RPMI8226 (cell line): Measurements from ENCODE around the gene HSPG2.

ENCODE experiments used
- DNase-seq: peaks from one replicate; pipeline ENCODE4 v3.0.0-alpha.2; 2015

Gene HSPG2

DNA sequence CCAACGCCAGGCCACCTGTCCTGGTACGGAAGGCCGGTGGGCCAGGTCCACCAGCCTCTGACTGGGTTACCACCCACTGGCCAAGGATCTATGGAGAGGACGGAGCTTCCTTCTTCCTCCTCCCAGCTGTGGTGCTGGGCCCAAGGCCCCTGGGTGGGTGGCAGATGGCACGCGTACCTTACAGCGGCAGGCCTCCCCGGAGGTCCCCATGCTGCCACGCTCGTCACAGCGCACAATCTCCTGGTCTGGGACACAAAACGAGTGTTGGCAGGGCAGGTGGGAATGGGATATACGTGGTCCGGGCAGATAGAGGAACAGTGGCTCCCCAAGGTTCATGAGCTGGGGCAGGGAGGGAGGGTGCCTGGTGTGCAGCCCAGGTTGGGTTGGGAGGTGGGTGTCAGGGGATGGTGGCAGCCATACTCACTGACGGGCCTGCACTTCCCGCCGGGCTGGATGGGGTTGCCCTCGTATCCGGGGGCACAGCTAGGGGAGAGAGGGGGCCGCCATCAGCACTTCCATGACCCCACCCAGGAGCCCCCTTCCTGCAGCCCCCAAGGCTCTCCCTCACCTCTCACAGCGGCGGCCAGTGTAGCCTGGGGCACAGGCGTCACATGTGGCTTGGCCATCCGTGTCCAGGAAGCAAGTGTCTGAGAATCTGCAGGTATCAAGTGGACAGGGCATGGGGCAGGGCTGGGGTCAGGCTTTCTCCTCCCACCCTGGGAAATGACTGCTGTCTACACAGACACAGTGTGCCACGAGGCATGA is 58.9 kb downstream of the HSPG2 start:
- DNase-seq = no peak

DNA sequence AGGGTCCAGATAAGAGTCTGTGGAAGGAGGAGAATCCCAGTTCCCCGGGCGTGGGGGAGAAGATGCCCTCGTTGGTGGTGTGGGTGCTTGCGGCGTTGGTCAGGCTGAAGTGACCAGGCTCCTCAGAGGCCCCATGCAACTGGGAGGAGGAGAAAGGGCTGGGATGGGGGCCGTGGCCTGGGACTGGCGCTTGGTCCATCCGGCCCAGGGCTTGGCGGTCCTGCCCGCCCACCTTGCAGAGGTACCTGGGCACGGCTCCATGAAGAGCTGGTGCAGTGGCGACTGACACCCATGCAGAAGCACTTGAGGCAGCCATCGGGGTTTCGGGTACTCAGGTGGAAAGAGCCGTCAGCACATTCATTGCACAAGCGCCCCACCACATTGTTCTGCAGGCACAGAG is 60.8 kb downstream of the HSPG2 start:
- no peak for DNase-seq

DNA sequence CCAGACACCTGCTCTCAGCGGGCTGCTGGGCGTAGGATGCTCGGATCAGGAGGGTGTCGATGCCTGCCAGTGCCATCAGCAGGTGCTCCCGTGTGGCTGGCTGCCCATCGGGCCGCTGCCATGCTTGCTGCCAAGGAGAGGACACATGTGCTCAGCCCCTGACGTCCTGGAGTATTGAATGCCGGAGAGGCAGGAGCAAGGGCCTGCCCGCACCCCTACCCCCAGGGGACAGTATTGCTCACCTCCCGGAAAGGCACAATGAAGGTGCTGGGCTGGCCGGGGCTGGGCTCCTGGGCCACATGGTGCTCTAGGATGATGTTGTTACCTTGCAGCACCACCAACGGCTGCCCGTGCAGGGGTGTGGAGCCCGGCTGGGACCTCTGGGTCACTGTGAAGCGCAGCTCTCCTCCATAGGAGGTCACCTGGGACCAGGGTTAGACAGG is 61.5 kb downstream of the HSPG2 start:
- no peak for DNase-seq

DNA sequence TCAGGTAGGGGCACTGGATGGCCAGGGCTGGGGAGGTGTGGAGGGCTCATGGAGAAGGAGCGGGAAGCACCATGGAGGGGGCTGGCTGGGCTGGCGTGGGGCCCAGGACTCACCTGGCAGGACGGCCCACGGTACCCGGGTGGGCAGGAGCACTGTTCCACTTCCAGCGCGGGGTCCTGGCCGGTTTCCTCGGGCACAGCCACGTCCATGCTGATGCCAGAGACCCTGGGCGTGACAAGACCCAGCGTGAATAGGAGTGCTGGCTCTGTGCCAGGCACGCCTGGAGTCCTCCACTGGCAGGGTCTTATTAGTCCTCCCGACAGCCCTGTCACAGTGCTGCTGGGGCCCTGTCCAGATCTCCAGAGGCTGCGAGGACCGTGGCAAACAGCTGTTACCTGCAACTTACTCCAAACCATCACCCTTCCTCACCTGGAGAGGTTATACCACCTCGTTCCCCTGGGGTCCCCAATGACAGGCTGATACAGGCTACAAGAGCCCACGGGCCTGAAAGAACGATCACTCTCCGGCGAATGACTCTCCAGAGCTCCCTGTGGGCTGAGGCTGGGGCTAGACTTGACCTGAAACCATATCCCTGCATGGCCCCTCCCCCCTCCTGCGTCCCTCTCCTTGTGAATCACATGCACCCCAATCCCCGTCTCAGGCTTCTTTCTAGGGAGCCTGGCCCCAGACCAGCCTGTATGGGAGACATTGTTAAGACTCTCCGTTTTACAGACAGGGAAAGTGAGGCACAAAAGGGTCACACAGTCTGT is 62.1 kb downstream of the HSPG2 start:
- no peak for DNase-seq

DNA sequence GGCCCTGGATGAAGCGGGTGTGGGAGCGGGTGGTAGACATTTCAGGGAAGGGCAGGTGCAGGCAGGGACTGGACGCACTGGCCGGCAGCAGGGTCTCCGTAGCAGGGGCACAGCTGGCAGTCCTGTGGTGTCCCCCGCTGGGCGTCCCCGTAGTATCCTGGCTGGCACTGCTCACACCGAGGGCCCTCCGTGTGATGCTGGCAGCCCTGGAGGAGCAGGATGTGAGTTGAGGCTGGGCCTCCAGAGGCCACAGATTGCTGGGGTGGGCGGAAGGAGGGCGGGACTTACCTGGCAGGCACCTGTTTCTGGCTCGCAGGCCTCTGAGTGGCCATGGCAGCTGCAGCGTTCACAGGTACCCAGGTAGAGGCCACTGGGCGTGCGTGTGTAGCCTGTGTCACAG is 62.8 kb downstream of the HSPG2 start:
- no peak for DNase-seq

DNA sequence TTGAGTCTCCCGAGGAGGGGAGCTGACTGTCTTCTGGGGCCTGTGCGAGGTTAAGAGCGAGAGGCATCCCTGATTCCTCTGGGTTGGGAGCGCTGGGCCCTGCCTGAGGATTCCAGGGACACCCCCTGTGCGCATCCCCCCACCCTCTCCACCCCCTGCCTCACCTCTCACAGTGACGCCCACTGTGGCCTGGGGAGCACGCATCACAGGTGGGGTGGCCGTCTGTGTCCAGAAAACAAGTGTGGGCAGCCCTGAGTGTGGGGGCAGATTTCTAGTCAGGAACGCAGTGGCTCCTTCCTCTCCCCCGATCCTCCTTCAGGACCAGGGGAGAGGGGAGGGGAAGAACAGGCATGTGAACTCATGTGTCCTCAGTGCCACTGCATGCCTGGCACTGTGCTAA is 63.3 kb downstream of the HSPG2 start:
- no peak for DNase-seq

DNA sequence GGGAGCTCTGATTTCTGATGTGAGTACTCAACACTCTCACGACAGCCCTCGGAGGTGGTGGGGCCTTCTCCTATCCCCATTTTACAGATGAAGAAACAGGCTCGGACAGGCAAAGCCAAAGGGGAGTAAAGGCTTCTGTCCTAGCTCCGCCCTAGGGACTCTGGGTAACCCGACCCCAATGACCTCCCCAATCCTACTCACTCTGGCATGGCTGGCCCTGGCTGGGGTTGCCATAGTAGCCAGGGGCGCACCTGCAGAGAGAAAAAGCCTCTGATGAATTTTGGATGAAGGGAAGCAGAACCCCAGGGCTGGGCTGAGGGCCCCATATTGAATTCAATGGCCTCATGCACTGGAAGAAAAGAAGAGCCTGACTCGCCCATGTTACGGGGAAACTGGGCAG is 63.9 kb downstream of the HSPG2 start:
- DNase-seq = no peak

DNA sequence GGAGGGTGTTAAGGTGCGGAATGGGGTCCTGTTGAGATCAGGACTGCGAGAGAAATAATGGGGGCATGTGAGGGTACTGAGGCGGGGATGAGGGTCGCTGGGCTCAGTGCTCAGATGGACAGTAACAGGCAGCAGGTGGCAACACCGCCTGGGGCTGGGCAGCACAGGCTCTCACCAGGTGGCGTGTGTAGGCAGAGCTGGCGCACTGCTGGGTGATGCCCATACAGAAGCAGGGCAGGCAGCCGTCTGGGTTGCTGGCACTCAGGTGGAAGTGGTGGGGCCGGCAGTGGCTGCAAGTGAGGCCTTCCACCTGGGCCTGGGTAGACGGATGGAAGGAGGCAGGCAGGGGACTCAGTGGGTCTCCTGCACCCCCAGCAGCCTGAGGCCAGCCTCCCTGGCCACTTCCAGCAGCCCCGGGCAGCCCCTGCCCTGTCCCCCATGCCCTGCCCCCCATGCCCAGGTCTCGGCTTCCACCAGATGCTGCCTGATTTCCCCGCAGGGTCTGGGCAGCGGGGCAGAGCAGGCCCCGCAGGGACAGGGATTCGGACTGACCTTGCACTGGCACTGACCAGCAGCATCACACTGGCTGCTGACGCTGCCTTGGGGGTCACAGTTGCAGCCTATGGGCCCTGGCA is 64.5 kb downstream of the HSPG2 start:
- peak; percentile 45 for DNase-seq

DNA sequence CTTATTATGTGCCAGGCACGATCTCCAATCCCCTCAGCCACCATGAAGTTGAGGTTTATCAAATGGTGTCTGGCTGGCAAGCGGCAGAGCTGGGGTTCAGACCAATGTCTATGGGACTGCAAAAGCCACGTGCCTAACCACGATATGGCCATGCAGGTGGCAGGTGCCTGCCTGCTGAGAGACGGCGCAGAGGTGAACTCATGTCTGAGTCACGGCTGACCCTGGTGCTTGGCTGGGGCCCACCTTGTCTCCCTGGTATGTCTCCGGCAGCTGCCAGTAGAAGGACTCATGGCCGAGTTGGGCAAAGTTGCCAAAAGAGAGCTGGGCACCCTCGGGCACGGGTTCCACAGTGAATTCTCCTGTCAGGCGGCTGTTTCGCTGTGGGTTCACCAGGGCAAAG is 65.2 kb downstream of the HSPG2 start:
- DNase-seq = peak; percentile 79

DNA sequence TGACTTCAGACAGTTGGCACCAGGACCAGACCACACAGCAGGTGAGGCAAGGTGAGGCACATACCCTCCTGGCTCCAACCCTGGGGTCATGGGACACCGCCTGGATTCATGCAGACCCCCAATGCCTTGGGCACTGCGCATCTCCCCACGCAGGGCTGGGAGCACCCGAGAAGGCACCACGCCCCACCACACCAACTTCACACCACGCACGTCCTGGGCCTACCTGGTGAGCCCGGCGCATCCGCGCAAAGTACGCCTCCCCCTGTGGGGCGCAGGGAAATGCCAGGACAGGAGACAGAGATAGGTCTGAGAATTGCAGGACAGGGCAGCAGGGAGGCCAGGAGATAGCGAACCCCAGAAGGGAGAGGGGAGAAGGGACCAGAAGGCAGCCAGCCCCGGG is 66.5 kb downstream of the HSPG2 start:
- no peak for DNase-seq

DNA sequence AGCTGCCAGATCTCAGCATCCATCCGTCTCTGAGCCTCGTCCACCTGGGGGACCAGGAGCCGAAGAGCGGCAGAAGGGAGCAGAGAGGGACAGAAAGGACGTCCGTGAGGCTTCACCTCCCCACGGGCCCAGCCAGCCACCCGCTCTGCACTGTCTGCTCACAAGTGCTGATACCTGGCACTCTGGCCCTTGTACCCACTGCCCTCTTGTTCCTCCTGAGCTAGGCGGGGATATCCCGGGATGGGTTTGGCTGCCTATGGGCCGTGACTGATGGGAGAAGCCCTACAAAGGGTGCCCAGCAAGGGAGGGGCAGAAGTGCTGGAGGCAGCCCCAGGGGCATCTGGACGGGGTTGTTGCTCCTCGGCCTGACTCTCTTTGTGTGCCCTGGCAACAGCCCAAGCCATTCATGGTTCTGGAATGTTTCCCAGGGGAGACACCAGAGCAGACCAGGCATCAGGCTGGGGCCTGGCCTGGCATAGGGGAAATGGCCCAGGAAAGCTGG is 67.4 kb downstream of the HSPG2 start:
- no peak for DNase-seq

DNA sequence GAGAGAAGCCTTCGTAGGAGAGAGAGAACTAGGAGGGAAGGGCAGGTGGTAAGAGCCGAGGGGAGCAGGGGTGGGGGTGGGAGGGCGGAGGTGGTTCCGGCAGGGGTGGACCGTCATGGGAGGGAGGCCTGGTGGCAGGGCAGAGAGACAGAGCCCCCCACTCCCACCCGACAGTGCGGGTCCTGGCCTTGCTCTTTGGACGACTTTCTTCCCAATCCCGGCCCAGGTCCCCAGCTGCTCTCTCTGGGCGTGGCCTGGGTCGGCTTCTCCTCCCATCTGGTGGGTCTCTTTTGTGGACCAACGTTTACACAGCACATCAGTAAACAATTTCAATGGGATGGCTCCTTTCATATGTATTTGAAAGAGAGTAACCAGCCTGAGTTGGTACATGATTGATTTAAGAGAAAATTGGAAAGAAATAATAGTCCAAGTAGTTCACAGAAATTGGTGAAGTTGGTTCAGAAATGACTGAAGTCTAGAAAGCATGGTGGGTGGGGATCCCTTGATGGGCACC is 68.1 kb downstream of the HSPG2 start:
- no peak for DNase-seq

DNA sequence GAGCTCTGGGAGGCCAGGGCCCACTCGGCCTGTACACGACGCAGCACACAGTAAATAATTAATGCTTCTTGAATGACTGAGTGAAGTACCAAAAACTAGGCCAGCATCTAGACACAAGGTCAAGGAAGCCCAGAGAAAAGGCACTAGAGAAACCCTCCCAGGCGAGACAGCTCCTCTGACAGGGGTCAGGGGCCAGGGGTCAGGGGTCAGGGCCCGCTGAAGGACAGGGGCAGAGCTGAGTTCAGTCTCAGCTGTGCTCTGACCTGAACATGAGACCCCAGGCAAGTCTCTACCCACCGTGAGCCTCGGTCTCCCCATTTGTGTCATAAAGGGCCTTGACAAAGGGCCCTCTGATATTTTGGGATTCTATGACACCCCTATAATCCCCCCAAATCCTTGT is 68.6 kb downstream of the HSPG2 start:
- DNase-seq = no peak

DNA sequence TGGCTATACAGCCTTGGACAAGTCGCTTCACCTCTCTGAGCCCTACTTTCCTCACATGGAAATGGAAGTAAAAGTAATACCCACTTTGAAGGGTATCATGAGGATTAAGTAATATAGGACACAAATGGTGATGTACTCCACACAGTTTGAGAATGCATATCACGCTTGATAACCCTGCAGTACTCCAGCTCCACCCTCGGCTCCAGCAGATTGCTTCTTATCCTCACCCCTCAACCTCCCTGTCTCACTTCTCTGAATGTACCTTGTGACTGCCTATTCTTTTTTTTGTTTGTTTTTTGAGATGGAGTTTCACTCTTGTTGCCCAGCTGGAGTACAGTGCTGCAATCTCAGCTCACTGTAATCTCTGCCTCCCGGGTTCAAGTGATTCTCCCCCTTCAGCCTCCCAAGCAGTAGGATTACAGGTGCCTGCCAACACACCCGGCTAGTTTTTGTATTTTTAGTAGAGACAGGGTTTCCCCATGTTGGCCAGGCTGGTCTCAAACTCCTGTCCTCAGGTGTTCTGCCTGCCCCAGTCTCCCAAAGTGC is 69.6 kb downstream of the HSPG2 start:
- no peak for DNase-seq

DNA sequence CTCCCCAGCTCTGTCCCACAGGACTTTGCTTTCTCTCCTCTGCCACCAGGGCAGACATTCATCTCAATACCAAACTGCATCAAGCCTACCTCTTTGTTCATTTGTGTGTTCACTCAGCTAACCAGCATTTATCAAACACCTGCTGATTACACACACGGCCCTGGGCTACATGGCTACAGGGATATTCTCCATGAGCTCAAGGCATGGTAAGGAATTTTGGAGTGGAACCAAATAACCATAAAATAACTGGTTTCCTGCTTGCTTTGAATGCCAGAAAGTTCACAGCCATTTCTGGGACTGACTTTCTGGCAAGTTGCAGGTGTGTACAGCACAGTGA is 70.4 kb downstream of the HSPG2 start:
- DNase-seq = no peak

DNA sequence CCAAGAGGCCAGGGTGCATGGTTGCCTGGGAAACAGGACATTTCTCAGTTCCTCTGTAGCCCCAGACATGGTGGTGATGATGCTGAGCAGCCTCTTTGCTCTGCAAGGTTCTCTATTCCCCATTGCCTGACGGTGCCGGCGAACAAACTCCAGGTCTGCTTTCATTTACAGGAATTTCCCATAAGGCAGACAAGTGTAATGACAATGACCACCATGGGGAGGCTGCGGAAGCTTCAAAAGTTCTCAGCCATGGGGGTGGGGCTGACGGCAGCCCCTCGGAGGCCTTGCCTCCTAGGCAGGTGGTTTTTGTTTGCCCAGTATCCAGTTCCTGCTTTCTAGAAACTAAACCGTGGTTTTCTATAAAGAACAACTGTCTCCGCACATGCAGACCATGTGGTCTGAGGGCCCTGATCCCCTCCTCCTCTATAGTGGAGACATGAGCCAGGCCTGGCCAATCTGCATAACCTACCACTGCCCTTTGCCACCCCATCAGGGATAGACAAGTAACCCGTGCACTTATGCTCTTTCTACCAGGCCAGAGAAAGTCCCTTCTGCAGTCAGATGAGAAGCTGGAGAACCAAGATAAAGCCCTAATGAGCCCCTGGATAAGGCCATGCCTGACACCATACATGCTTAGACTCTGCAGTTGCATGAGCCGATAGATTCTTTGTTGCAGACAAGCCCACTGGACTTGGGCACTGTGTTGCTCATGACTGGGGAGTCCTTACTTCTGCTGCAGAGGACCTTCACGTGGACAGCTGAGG is 71.0 kb downstream of the HSPG2 start:
- peak; percentile 92 for DNase-seq

DNA sequence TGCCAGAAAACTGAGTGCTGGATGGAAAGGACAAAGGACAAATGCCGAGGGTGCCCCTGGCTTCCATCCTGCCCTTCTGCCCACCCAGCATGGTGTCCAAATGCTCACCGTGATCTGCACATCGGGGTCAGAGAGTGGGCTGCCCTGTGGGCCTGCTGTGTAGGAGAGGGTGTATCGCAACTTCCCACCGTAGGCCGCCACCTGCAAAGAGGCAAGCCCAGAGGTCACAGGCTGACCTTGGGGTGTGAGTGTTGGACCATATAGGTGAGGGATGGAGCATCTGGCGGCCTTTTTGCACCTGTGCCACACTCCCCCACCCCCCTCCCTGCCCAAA is 71.5 kb downstream of the HSPG2 start:
- DNase-seq = no peak

DNA sequence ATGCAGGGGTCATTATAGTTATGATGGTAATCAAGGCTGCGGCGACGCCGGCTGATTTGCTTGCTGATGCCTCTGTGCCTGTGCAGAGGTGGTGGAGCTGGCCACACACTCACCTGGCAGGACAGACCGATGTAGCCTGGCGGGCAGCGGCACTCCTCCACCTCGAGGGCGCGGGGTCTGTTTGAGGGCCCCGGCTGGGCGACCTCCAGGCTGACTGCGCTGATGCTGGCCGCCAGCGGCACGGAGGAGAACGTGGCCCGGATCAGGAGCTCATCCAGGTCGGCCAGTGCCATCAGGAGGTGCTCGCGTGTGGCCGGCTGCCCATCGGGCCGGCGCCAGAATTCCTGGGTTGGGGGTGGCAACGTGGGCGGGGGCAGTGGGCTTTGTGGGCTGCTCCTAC is 72.4 kb downstream of the HSPG2 start:
- no peak for DNase-seq

DNA sequence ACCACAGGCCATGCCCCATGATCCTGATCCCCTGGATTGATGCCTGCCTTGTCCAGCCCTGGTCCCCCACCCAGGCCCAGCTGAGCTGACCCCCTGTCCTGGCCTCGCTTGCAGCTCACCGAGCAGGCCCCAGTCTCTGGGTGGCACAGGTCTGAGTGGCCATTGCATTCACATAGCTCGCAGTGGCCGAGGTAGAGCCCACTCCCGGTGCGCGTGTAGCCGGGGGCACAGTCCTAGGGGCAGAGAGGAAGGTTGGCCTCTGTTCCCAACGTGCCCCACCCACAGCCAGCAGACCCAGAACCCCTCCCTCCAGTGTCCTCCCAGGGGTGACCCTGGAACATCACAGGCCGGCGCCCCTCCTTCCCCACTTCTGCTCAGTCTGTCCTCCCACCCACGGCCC is 73.1 kb downstream of the HSPG2 start:
- no peak for DNase-seq

DNA sequence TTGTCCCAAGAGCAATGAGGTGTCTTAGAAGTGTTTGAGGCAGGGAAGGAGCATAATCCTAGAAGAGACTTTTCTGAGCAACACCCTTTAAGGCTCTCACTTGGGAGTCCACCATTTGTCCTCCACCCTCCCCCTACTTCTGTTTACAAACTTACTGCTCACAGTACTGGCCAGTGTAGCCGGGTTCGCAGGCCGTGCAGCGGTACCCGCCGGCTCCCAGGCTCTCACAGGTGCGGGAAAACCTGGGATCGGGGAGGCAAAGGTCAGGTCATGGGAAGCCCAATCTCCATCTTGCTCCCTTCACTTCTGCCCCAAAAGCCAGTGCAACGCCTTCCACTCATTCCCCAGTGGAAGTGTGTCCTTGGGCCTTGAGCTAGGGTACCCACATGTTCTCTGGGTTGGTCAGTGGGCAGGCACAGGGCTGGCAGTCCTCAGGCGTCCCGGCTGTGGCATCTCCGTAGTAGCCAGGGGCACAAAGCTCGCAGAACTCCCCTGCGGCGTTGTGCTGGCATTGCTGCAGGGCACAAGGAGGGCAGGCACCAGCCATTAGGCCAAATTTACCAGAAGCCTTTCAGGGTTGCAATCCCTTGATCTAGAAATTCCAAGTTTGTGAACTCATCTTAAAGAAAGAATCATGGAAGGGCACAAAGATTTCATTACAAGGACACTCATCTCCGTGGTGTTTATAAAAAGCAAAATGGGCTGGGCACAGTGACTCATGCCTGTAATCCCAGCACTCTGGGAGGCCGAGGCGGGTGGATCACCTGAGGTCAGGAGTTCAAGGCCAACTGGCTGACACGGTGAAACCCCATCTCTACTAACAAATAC is 75.3 kb downstream of the HSPG2 start:
- no peak for DNase-seq

DNA sequence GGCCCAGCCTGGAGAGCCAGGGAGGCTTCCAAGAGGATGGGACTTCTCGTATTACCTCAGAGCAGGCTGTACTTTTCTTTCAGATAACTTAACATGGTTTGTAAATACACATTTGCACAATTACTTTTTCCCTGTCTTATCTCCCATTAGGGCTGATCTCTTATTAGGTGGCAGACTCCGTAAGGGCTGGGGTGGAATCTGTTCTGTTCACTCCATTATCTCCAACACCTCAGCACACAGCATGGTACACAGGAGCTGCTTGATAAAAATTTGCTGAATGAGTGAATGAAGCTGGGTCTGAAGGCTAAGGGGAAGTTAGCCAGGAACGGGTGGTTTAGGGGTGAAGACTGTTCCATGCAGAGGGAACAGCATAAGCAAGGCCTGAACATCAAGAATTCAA is 76.1 kb downstream of the HSPG2 start:
- DNase-seq = no peak

DNA sequence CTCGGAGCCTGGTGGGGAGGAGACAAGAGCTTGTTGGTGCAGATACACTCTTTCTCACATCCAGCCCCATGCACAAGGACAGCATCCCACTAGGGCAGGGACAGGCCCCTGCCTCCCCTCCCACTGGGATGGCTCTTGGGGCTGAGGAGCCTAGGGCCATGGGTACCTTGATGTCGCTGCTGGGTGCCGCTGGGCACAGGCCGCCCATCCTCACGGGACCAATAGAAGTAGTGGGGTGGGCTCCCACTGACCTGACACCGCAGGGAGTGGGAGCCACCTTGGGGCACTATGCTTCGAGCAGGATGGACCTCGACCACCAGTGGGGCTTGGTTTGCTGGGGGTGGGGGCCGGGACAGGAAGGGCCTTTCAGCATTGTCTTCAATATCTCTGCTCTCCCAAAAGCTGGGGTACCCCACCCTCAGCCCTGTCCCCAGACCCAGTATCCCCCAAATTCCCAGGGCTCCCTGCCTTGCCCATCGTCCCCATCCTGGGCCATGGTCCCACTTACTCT is 77.4 kb downstream of the HSPG2 start:
- no peak for DNase-seq
